HG03135 (cell line): ENCODE measurements around the gene CNTLN.
A peak's percentile ranks its signal among the peaks of the same experiment; 100 is the strongest.
"Not testable (repeated sequence)": the region's sequence is repeated elsewhere in the genome, so short reads cannot be mapped to it uniquely, and the experiment has no call there.

Experiments used
- ATAC-seq: cut with Tn5 transposase; IDR thresholded peaks from one replicate; pipeline ENCODE4 v1.9.1; 2021; ENCODE audit warnings: mild to moderate bottlenecking, moderate library complexity; ENCODE audit not compliant: unreplicated experiment

Gene CNTLN

GRCh38 chr9:17486396-17486795 is 351.6 kb downstream of the CNTLN start:
- no peak for ATAC-seq

GRCh38 chr9:17487467-17487866 is 352.6 kb downstream of the CNTLN start:
- ATAC-seq: no peak

GRCh38 chr9:17488662-17489061 is 353.8 kb downstream of the CNTLN start:
- no peak for ATAC-seq

- no peak for ATAC-seq
Measured at GRCh38 chr9:17490110-17490509, 355.3 kb downstream of the CNTLN start.

GRCh38 chr9:17491780-17492179 is 356.9 kb downstream of the CNTLN start:
- ATAC-seq: no peak

- ATAC-seq: no peak
Measured at GRCh38 chr9:17503196-17503595, 368.4 kb downstream of the CNTLN start.

GRCh38 chr9:17509151-17509550 is 374.3 kb downstream of the CNTLN start:
- ATAC-seq: no peak

GRCh38 chr9:17509701-17510100 is 374.9 kb downstream of the CNTLN start:
- ATAC-seq: no peak

GRCh38 chr9:17519761-17520160 is 384.9 kb downstream of the CNTLN start:
- ATAC-seq: no peak

- no peak for ATAC-seq
Measured at GRCh38 chr9:17520268-17521064, 385.6 kb downstream of the CNTLN start.

GRCh38 chr9:17521100-17521855 is 386.4 kb downstream of the CNTLN start:
- no peak for ATAC-seq

- ATAC-seq: not testable (repeated sequence)
Measured at GRCh38 chr9:17526726-17527125, 391.9 kb downstream of the CNTLN start.

- no peak for ATAC-seq
Measured at GRCh38 chr9:17528859-17529258, 394.0 kb downstream of the CNTLN start.

GRCh38 chr9:17531642-17532254 is 396.9 kb downstream of the CNTLN start:
- peak; percentile 89 for ATAC-seq

- ATAC-seq: no peak
Measured at GRCh38 chr9:17532461-17532860, 397.6 kb downstream of the CNTLN start.

GRCh38 chr9:17535176-17535575 is 400.3 kb downstream of the CNTLN start:
- ATAC-seq: no peak

- ATAC-seq: no peak
Measured at GRCh38 chr9:17536027-17536426, 401.2 kb downstream of the CNTLN start.

- no peak for ATAC-seq
Measured at GRCh38 chr9:17551023-17551422, 416.2 kb downstream of the CNTLN start.
